Heart left ventricle (tissue), 16 donors: ENCODE measurements around the gene GNAO1. TPM values are rescaled to one million over a fixed set of nuclear protein-coding genes. Genes with fewer than 3 reads are reported as not detected.
A peak's percentile ranks its signal among the peaks of the same experiment; 100 is the strongest.

Experiments used
- ATAC-seq, 4 donors: fragments of 200-7000 bp; cut with Tn5 transposase; one replicate each; pipeline ENCODE4 v1.9.1; 2020 to 2022; ENCODE audit warnings: moderate library complexity in 4 of 4, mild to moderate bottlenecking in 3 of 4, moderate number of reproducible peaks in 1 of 4
- DNase-seq, 5 donors: peaks; one replicate each; pipeline ENCODE4 v3.0.0-alpha.2; 2020
- H3K27ac ChIP-seq, 12 donors: fragments of 200-600 bp; sonication (generic) in 4 of 12; one replicate each; pipeline versions ENCODE4 v1.5.0 to v1.8.0; 2016 to 2022; ENCODE audit warnings: mild to moderate bottlenecking in 2 of 12
- H3K27me3 ChIP-seq, 9 donors: fragments of 200-600 bp; sonication (generic) in 2 of 9; one replicate each; pipeline versions ENCODE4 v1.5.1 to v1.8.0; 2016 to 2022; ENCODE audit warnings: mild to moderate bottlenecking in 3 of 9
- H3K36me3 ChIP-seq, 9 donors: fragments of 200-600 bp; sonication (generic) in 2 of 9; one replicate each; pipeline versions ENCODE4 v1.5.0 to v1.8.0; 2018 to 2022; ENCODE audit warnings: mild to moderate bottlenecking in 2 of 9
- H3K4me1 ChIP-seq, 12 donors: fragments of 200-600 bp; sonication (generic) in 4 of 12; one replicate each; pipeline versions ENCODE4 v1.5.0 to v1.8.0; 2016 to 2022; ENCODE audit warnings: mild to moderate bottlenecking in 3 of 12
- H3K4me3 ChIP-seq, 12 donors: fragments of 200-600 bp; sonication (generic) in 4 of 12; one replicate each; pipeline versions ENCODE4 v1.5.0 to v1.8.0; 2017 to 2022; ENCODE audit warnings: mild to moderate bottlenecking in 9 of 12, moderate library complexity in 4 of 12
- H3K9me3 ChIP-seq, 12 donors: fragments of 200-600 bp; sonication (generic) in 4 of 12; one replicate each; pipeline versions ENCODE4 v1.5.0 to v1.8.0; 2016 to 2022; ENCODE audit warnings: mild to moderate bottlenecking in 1 of 12
- CTCF ChIP-seq, 12 donors: fragments of 200-600 bp; sonication (generic) in 4 of 12; IDR thresholded peaks; one replicate each; pipeline versions ENCODE4 v1.5.0 to v1.8.0; 2018 to 2022; ENCODE audit warnings: antibody characterized with exemption in 12 of 12, mild to moderate bottlenecking in 5 of 12
- POLR2A ChIP-seq, 2 donors: fragments of 450-650 bp; IDR thresholded peaks; one replicate each; pipeline ENCODE4 v1.6.1; 2017; ENCODE audit warnings: antibody characterized with exemption in 2 of 2, mild to moderate bottlenecking in 2 of 2, moderate library complexity in 2 of 2
- WGBS, 4 donors: extraction: QIAGEN DNeasy Blood & Tissue Kit in 2 of 4; methylation state at CpG; one replicate each; pipeline versions ENCODE4 v1.1.5 to v1.1.7; 2013 to 2018; 5-methylcytosine and 5-hydroxymethylcytosine counted together
- intact Hi-C, 10 donors: fragments of 100-400 bp; cut with DNase I; formaldehyde crosslinking; loops; one replicate each; pipeline versions ENCODE4 v1.11.1 to v1.14.2; 2022
- polyA plus RNA-seq, 2 donors: library from polyadenylated mRNA; stranded (reverse); fragments of 200-250 nt; gene quantifications; one replicate each; pipeline ENCODE4 v1.2.3, GENCODE V29; 2013
- total RNA-seq, 9 donors: library from RNA; depleted of rRNA in 2 of 9; stranded (reverse); fragments of >200 nt in 2 of 9; fragmentation: NEBNext Ultra II Directional in 3 of 9; extraction: Animal tissue kit (Norgen Biotek cat#: 25700) in 3 of 9; gene quantifications; one replicate each; pipeline versions ENCODE4 v1.1.0 to v1.2.4, GENCODE V29; 2016 to 2023
- donor health status: ischemic (EF 13 %, LVEDD 7.1; RV severe dilation, severe dysfunction).
- donor health status: healthy with polysubstance abuse.
- donor health status: DM: no; HTN: yes; CAD: no.
- donor health status: DM: no; HTN: no; CAD: no.
- donor health status: ischemic (EF 25% LVEDD 6.9; RV normal size, moderate dysfunction).
- donor health status: ischemic (EF 25% LVEDD 5.7; RV mildly dilated, moderate dysfunction).
- donor health status: healthy.
- donor health status: DM: yes; HTN: yes; CAD: no.
- donor health status: ischemic (EF 35%, LVEDD 5.7; RV mildly dilated, moderate dysfunction).
- donor health status: nonischemic (EF 11% LVEDD 7.7; RV severe dilation, severe dysfunction).
- donor health status: DM: yes; HTN: yes; CAD: no.
- donor health status: PGD.
- donor health status: ischemic (EF 29% LVEDD 5.4; RV normal size, mild dysfunction).
- donor health status: nonischemic (EF 23%, LVEDD 6.1; RV moderate dilation, normal function).

GNAO1 gene
- total and polyA plus RNA-seq, 11 donors = 1.4 to 26.8 (median 12.0) TPM

GRCh38 chr16:56190677-56191155 is 573 bp upstream of the GNAO1 start:
- Histone ChIP-seq H3K4me1 (peaks cover 0 to 50% (median 15%) of the 10 kb centered on the region in 12 donors), H3K9me3 (no peaks in the 10 kb centered on the region), H3K27ac (peak overlapping the region; percentile 85 to 95 (median 91)), H3K27me3 (peaks cover 0 to 63% (median 0%) of the 10 kb centered on the region in 9 donors), H3K36me3 (no peaks in the 10 kb centered on the region), H3K4me3 (peak overlapping the region; percentile 42 to 91 (median 68))
- ATAC-seq (peak in 2 of 4 donors; percentile 4 to 5), DNase-seq (peak in 2 of 5 donors; percentile 34 to 70)
- WGBS, 4 donors = 1 to 3% (median 2%) methylated on average over 10 to 50 of the region's 50 CpGs
- TF ChIP-seq CTCF (IDR thresholded peaks at IDR 0.05) = no peak
- TF ChIP-seq POLR2A (IDR thresholded peaks at IDR 0.05) = no peak
- intact Hi-C loops = loop anchor here in 8 of 10 donors (2.0 to 10.0 kb wide), 12 partner anchors 64 to 246 kb away; no protein-coding TSS in a partner anchor

GRCh38 chr16:56191835-56192634 is 746 bp downstream of the GNAO1 start:
- H3K27me3 ChIP-seq = peaks cover 0 to 63% (median 0%) of the 10 kb centered on the region in 9 donors
- H3K9me3 ChIP-seq = no peaks in the 10 kb centered on the region
- DNase-seq (peak in 1 of 5 donors; percentile 58), ATAC-seq (no peak)
- 0 to 2% (median 1%) methylated on average over 34 to 46 of the region's 46 CpGs for WGBS, 4 donors
- intact Hi-C loops = loop anchor here in 8 of 10 donors (2.0 to 10.0 kb wide), 12 partner anchors 63 to 247 kb away; no protein-coding TSS in a partner anchor
- no peaks in the 10 kb centered on the region for H3K36me3 ChIP-seq
- TF ChIP-seq POLR2A (IDR thresholded peaks at IDR 0.05) (no peak), CTCF (IDR thresholded peaks at IDR 0.05) (no peak)
- peak overlapping the region; percentile 53 to 91 (median 72) for H3K4me3 ChIP-seq
- peaks cover 0 to 50% (median 15%) of the 10 kb centered on the region in 12 donors for H3K4me1 ChIP-seq
- H3K27ac ChIP-seq = peak overlapping the region in 9 of 12 donors; percentile 78 to 92 (median 82)

- no peak for ATAC-seq
- TF ChIP-seq CTCF (IDR thresholded peaks at IDR 0.05) = no peak
- no peak for TF ChIP-seq POLR2A (IDR thresholded peaks at IDR 0.05)
- Histone ChIP-seq H3K9me3 (no peaks in the 10 kb centered on the region), H3K27me3 (peaks cover 0 to 63% (median 0%) of the 10 kb centered on the region in 9 donors), H3K4me3 (peak overlapping the region in 7 of 12 donors; percentile 65 to 91 (median 74)), H3K27ac (peak overlapping the region in 1 of 12 donors; percentile 92), H3K4me1 (peaks cover 0 to 50% (median 15%) of the 10 kb centered on the region in 12 donors), H3K36me3 (no peaks in the 10 kb centered on the region)
- intact Hi-C loops = loop anchor here in 8 of 10 donors (5.0 to 10.0 kb wide), 10 partner anchors 62 to 248 kb away; no protein-coding TSS in a partner anchor
- WGBS, 4 donors = 21 to 28% (median 21%) methylated on average over 6 of the region's 6 CpGs
- no peak for DNase-seq
Observed at GRCh38 chr16:56192635-56192945, 1.3 kb downstream of the GNAO1 start.
